ENCODE data around the gene PPARGC1A.

PPARGC1A gene

GRCh38 chr4:23906839-23907238 lies 17.0 kb upstream of the PPARGC1A start:
- no peak for DNase-seq

GRCh38 chr4:23904639-23905071 lies 14.8 kb upstream of the PPARGC1A start:
- peak in 3 of 14 donors; percentile 10 to 20 (median 14) for DNase-seq

- DNase-seq = no peak
Measured at GRCh38 chr4:23903859-23904438, 14.1 kb upstream of the PPARGC1A start.

GRCh38 chr4:23902222-23902804 lies 12.5 kb upstream of the PPARGC1A start:
- no peak for DNase-seq

GRCh38 chr4:23900636-23901035 lies 10.8 kb upstream of the PPARGC1A start:
- no peak for DNase-seq

- DNase-seq = no peak
Measured at GRCh38 chr4:23899565-23899964, 9.7 kb upstream of the PPARGC1A start.

- no peak for DNase-seq
Measured at GRCh38 chr4:23897564-23898109, 7.8 kb upstream of the PPARGC1A start.

- DNase-seq = no peak
Measured at GRCh38 chr4:23894021-23894420, 4.2 kb upstream of the PPARGC1A start.

GRCh38 chr4:23891064-23891421 lies 1.2 kb upstream of the PPARGC1A start:
- DNase-seq = no peak

- peak in 2 of 14 donors; percentile 21 to 24 for DNase-seq
Measured at GRCh38 chr4:23890369-23891063, 669 bp upstream of the PPARGC1A start.

GRCh38 chr4:23889391-23889790 lies 456 bp downstream of the PPARGC1A start:
- DNase-seq = no peak

GRCh38 chr4:23888421-23889319 lies 1.2 kb downstream of the PPARGC1A start:
- DNase-seq = peak in 8 of 14 donors; percentile 11 to 52 (median 42)

- DNase-seq = peak in 1 of 14 donors; percentile 12
Measured at GRCh38 chr4:23887989-23888388, 1.9 kb downstream of the PPARGC1A start.

GRCh38 chr4:23887173-23887572 lies 2.7 kb downstream of the PPARGC1A start:
- DNase-seq = no peak

GRCh38 chr4:23885943-23886590 lies 3.8 kb downstream of the PPARGC1A start:
- no peak for DNase-seq

GRCh38 chr4:23884741-23885140 lies 5.1 kb downstream of the PPARGC1A start:
- DNase-seq = no peak

GRCh38 chr4:23884261-23884660 lies 5.6 kb downstream of the PPARGC1A start:
- no peak for DNase-seq

GRCh38 chr4:23882976-23883531 lies 6.8 kb downstream of the PPARGC1A start:
- no peak for DNase-seq

GRCh38 chr4:23881674-23882337 lies 8.0 kb downstream of the PPARGC1A start:
- DNase-seq = no peak

- DNase-seq = no peak
Measured at GRCh38 chr4:23881052-23881501, 8.8 kb downstream of the PPARGC1A start.
